HCT116 (cell line): ENCODE results near the gene CLPSL1.

ENCODE experiments used
- ELF1 ChIP-seq: IDR thresholded peaks from 2 replicates; pipeline ENCODE4 v1.6.1; 2012; ENCODE audit warnings: low read depth, borderline replicate concordance
- EZH2 ChIP-seq: fragments of 200-600 bp; sonication (generic); IDR thresholded peaks from 2 replicates; pipeline ENCODE4 v1.6.1; 2017; ENCODE audit warnings: antibody characterized with exemption, mixed run types
- EZH2phosphoT487 ChIP-seq: fragments of 200-600 bp; IDR thresholded peaks from 2 replicates; pipeline ENCODE4 v1.6.1; 2018; ENCODE audit warnings: antibody characterized with exemption, borderline replicate concordance
- FOSL1 ChIP-seq: IDR thresholded peaks from 2 replicates; pipeline ENCODE4 v1.6.1; 2012; ENCODE audit warnings: low read depth
- MAX ChIP-seq: IDR thresholded peaks from 2 replicates; pipeline ENCODE4 v1.6.1; 2012
- POLR2A ChIP-seq: IDR thresholded peaks from 2 replicates; pipeline ENCODE4 v1.7.0; 2011; ENCODE audit warnings: borderline replicate concordance; ENCODE audit not compliant: insufficient read depth, insufficient read length; ENCODE audit errors: extremely low read depth
- POLR2AphosphoS5 ChIP-seq: IDR thresholded peaks from 2 replicates; pipeline ENCODE4 v1.6.1; 2011; ENCODE audit warnings: mild to moderate bottlenecking, low read depth, low read length, moderate library complexity
- RAD21 ChIP-seq: IDR thresholded peaks from 2 replicates; pipeline ENCODE4 v1.6.1; 2012; ENCODE audit warnings: low read depth, mild to moderate bottlenecking
- REST ChIP-seq: IDR thresholded peaks from 2 replicates; pipeline ENCODE4 v1.6.1; 2012; ENCODE audit warnings: low read depth
- SRF ChIP-seq: IDR thresholded peaks from 2 replicates; pipeline ENCODE4 v1.6.1; 2012; ENCODE audit warnings: low read depth
- TCF7L2 ChIP-seq: IDR thresholded peaks from 2 replicates; pipeline ENCODE4 v1.7.0; 2011; ENCODE audit warnings: borderline replicate concordance, inconsistent platforms; ENCODE audit not compliant: insufficient read depth, insufficient read length; ENCODE audit errors: extremely low read depth
- TF ChIP-seq, protein P1 (sequence below), 3 experiments: fragments of 200-600 bp in 1 of 3; sonication (generic) in 1 of 3; IDR thresholded peaks in 2 of 3; conservative IDR thresholded peaks in 1 of 3; 2 replicates each; pipeline ENCODE4 v1.5.1; 2012 to 2017; ENCODE audit warnings: low read depth in 2 of 3, low read length in 2 of 3, antibody characterized with exemption in 1 of 3, borderline replicate concordance in 1 of 3, control low read depth in 1 of 3, mild to moderate bottlenecking in 1 of 3, mixed read lengths in 1 of 3, mixed run types in 1 of 3, moderate library complexity in 1 of 3; ENCODE audit not compliant: insufficient read depth in 1 of 3

DNA sequence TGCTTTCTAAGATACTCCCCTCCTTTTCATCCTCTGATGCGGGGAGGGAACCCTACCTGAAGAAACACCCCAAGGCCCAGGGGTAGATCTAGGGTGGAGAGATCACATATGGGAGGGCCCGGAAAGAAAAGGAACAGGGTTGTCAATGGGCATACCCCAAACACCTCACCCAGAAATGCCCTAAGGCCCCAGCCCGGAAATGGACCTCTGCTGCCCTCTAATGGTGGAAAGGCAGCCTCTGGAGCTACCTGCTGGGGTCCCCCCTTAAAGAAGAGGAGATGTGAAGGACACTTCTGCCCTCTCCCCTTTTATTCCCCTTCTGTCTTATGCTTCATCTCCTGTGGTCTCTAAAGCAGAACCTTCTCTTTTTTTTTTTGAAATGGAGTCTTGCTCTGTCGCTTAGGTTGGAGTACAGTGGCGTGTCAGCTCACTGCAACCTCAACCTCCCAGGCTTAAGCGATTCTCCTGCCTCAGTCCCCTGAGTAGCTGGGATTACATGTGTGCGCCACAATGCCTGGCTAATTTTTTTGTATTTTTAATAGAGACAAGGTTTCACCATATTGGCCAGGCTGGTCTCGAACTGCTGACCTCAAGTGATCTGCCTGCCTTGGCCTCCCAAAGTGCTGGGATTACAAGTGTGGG is 44.4 kb upstream of the CLPSL1 start:
- no peak for TF ChIP-seq REST
- no peak for TF ChIP-seq ELF1
- TF ChIP-seq, protein P1, sequence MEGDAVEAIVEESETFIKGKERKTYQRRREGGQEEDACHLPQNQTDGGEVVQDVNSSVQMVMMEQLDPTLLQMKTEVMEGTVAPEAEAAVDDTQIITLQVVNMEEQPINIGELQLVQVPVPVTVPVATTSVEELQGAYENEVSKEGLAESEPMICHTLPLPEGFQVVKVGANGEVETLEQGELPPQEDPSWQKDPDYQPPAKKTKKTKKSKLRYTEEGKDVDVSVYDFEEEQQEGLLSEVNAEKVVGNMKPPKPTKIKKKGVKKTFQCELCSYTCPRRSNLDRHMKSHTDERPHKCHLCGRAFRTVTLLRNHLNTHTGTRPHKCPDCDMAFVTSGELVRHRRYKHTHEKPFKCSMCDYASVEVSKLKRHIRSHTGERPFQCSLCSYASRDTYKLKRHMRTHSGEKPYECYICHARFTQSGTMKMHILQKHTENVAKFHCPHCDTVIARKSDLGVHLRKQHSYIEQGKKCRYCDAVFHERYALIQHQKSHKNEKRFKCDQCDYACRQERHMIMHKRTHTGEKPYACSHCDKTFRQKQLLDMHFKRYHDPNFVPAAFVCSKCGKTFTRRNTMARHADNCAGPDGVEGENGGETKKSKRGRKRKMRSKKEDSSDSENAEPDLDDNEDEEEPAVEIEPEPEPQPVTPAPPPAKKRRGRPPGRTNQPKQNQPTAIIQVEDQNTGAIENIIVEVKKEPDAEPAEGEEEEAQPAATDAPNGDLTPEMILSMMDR (IDR thresholded peaks at IDR 0.05 in 2 of 3, conservative IDR thresholded peaks at IDR 0.05 in 1 of 3; ENCODE audit: borderline replicate concordance in 1 of 3, insufficient read depth in 1 of 3, low read depth in 2 of 3, low read length in 2 of 3): peak in 2 of 3 experiments; percentile 92 to 97; a peak in 4 of 6 replicates
- TF ChIP-seq RAD21: no peak
- no peak for TF ChIP-seq MAX
- no peak for TF ChIP-seq POLR2A
- TF ChIP-seq EZH2phosphoT487: no peak
- no peak for TF ChIP-seq POLR2AphosphoS5
- no peak for TF ChIP-seq FOSL1
- no peak for TF ChIP-seq TCF7L2
- TF ChIP-seq SRF: no peak
- TF ChIP-seq EZH2: no peak
